G401.6 (cell line): ENCODE results near the gene EIF2AK3.
A peak's percentile ranks its signal among the peaks of the same experiment; 100 is the strongest.
"Not testable (repeated sequence)": the region's sequence is repeated elsewhere in the genome, so short reads cannot be mapped to it uniquely, and the experiment has no call there.

ENCODE experiments used
- FAIRE-seq: peaks from 2 replicates; lab custom pipeline; 2012; peaks lifted over from hg19 to GRCh38; lab: Jason Lieb, UNC

EIF2AK3 gene

GRCh38 chr2:88636026-88636425 is 8.8 kb upstream of the EIF2AK3 start:
- FAIRE-seq: no peak

GRCh38 chr2:88632569-88632968 is 5.3 kb upstream of the EIF2AK3 start:
- no peak for FAIRE-seq

GRCh38 chr2:88628571-88628939 is 1.3 kb upstream of the EIF2AK3 start:
- no peak for FAIRE-seq

GRCh38 chr2:88627856-88628570 is 749 bp upstream of the EIF2AK3 start:
- FAIRE-seq: peak; percentile 76

- FAIRE-seq: no peak
Observed at GRCh38 chr2:88626171-88627054, 851 bp downstream of the EIF2AK3 start.

GRCh38 chr2:88624477-88624876 is 2.8 kb downstream of the EIF2AK3 start:
- no peak for FAIRE-seq

- not testable (repeated sequence) for FAIRE-seq
Observed at GRCh38 chr2:88623831-88624465, 3.3 kb downstream of the EIF2AK3 start.

GRCh38 chr2:88622307-88622706 is 5.0 kb downstream of the EIF2AK3 start:
- no peak for FAIRE-seq

GRCh38 chr2:88621432-88621831 is 5.8 kb downstream of the EIF2AK3 start:
- no peak for FAIRE-seq

- no peak for FAIRE-seq
Observed at GRCh38 chr2:88620015-88620414, 7.2 kb downstream of the EIF2AK3 start.

GRCh38 chr2:88615822-88616221 is 11.4 kb downstream of the EIF2AK3 start:
- no peak for FAIRE-seq

- no peak for FAIRE-seq
Observed at GRCh38 chr2:88614497-88615157, 12.6 kb downstream of the EIF2AK3 start.

GRCh38 chr2:88613921-88614320 is 13.3 kb downstream of the EIF2AK3 start:
- FAIRE-seq: no peak

GRCh38 chr2:88608184-88608583 is 19.1 kb downstream of the EIF2AK3 start:
- FAIRE-seq: no peak

GRCh38 chr2:88607416-88607815 is 19.8 kb downstream of the EIF2AK3 start:
- no peak for FAIRE-seq

GRCh38 chr2:88606371-88607030 is 20.8 kb downstream of the EIF2AK3 start:
- FAIRE-seq: no peak

- no peak for FAIRE-seq
Observed at GRCh38 chr2:88603146-88603545, 24.1 kb downstream of the EIF2AK3 start.

GRCh38 chr2:88602022-88602421 is 25.2 kb downstream of the EIF2AK3 start:
- no peak for FAIRE-seq

GRCh38 chr2:88601286-88601685 is 26.0 kb downstream of the EIF2AK3 start:
- no peak for FAIRE-seq

GRCh38 chr2:88600038-88600465 is 27.2 kb downstream of the EIF2AK3 start:
- peak; percentile 95 for FAIRE-seq

- peak; percentile 75 for FAIRE-seq
Observed at GRCh38 chr2:88599527-88599926, 27.7 kb downstream of the EIF2AK3 start.

- FAIRE-seq: no peak
Observed at GRCh38 chr2:88597168-88597567, 30.1 kb downstream of the EIF2AK3 start.
